Central memory CD4-positive, alpha-beta T cell (primary cell): ENCODE measurements around the gene PRUNE2.
A peak's percentile ranks its signal among the peaks of the same experiment; 100 is the strongest.
"Not testable (repeated sequence)": the region's sequence is repeated elsewhere in the genome, so short reads cannot be mapped to it uniquely, and the experiment has no call there.

Source experiments
- DNase-seq: peaks from one replicate; pipeline ENCODE4 v3.0.0; 2022

PRUNE2 gene

DNA sequence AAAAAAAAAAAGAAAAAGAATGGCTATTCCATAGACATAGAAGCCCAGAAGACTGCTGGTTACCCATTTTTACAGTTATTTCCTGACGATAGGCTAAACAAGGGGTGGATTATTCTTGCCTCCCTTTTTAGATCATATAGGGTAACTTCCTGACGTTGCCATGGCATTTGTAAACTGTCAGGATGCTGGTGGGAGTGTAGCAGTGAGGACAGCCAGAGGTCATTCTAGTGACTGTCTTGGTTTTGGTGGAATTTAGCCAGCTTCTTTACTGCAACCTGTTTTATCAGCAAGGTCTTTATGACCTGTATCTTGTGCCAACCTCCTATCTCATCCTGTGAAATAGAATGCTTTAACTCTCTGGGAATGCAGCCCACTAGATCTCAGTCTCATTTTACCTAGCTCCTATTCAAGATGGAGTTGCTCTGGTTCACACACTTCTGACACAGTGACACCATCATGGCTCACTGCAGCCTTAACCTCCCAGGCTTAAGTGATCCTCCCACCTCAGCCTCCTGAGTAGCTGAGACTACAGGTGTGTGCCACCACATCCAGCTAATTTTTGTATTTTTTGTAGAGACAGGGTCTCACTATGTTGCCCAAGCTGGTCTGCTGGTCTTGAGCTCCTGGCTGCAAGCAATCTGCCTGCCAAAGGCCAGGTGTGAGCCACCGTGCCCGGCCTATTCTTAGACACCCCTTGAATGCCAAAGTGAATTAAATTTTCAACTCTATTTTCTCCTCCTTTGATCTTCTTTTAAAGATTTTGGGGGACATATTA is 311.8 kb downstream of the PRUNE2 start:
- DNase-seq, result not testable (repeated sequence)

DNA sequence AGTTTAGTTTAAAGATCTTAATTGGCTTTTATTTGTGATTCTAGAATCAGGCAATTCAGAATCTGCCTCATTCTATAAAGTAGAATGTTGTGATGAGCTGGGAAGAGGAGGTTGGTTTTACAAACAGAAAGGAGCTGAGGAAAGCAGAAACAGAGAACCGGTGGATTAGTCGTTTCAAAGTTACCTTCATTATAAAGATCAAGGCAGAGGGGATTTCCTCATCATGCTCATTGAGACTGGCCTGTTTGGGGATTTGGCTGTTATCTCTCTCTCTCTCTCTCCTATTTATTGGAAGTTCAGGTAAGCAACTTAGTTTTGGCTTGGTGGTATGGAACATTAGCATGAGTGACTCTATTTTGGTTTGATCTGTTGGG is 313.0 kb downstream of the PRUNE2 start:
- DNase-seq, result no peak

DNA sequence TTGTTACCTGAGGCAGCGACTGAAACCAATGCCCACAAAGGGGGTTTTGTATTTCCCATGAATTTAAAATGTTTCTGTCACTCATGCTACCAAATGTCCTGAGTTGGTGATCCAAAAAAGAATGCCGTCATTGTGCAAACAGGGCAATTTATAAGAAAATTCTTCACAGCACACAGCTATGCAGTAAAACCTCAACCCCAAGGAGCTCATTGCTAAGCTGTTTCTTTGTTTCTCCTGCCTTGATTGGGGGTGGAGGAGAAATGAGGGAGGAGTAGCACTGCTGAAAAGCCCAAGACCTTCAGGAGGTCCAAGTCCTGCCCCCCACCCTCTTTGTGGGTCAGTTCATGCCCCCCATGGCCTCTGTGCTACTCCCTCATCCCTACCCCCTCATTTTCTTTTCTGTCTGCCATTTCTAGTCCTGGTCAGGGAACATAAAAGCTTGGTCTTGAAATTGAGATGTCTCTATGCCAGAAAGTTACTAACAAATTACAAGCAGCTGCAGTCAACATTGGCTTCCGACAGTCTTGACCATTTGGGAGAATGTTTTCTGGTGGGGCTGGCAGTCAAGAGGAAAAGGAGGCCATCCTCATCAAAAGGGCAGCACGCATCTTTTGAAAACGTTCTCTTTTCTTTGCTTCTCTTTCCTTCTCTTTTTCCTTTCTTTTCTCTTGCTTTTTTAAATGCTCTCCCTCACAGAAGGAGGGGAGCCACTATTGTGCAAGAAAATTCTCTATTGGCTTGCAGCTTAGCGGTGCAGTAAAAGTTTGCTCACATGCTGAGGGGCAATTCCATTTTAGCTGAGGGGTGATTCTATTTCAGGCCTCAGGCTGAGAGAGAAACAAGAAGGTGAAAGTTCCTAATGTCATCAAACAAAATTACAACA is 313.6 kb downstream of the PRUNE2 start:
- no peak for DNase-seq

DNA sequence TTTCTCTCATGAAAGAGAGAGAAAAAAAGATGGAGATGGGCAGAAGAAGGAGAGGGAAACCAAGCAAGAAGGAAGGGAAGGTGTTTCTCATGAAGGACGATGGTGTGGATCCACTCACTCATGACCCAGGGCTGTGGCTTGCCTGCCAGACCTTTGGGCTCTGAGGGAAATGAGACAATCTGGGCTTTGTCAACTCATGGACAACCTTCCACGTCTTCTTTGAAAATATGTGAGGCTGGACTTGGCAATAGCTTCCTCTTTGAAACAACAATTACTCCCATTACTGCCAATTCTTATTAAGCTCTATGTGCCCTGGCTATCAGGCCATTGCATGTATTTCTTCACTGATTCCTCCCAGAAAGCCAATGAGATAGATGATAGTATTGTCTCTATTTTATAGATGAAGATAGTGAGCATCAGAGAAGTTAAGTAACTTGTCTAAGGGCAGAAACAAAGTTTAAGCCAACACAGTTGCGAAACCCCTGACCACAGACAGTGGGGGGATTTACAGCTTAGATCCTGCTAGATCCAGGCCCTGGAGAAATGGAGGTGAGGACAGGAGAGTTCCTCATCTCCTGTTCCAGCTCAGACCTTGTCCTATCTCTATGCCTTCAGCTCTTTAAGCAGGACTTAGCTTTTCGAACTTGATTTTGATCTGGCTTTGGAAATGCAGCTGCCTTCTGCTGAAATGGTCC is 314.5 kb downstream of the PRUNE2 start:
- no peak for DNase-seq

DNA sequence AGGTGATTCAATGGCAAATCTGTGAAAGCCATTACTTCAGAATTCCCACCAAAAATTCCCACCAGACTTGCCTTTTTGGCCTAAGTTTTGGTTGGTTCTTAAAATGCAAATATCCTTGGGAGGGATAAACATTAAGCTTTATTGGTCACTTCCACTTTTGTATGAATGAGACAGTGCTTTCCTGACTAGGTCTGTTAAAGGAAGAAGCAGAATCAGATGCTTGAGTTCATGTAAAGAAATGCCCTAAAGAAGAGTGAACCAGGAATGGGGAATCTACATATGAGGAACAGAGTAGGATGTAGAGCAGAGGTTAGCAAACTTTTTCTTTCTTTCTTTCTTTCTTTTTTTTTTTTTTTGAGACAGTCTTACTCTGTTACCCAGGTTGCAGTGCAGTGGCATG is 317.6 kb downstream of the PRUNE2 start:
- DNase-seq, result no peak

DNA sequence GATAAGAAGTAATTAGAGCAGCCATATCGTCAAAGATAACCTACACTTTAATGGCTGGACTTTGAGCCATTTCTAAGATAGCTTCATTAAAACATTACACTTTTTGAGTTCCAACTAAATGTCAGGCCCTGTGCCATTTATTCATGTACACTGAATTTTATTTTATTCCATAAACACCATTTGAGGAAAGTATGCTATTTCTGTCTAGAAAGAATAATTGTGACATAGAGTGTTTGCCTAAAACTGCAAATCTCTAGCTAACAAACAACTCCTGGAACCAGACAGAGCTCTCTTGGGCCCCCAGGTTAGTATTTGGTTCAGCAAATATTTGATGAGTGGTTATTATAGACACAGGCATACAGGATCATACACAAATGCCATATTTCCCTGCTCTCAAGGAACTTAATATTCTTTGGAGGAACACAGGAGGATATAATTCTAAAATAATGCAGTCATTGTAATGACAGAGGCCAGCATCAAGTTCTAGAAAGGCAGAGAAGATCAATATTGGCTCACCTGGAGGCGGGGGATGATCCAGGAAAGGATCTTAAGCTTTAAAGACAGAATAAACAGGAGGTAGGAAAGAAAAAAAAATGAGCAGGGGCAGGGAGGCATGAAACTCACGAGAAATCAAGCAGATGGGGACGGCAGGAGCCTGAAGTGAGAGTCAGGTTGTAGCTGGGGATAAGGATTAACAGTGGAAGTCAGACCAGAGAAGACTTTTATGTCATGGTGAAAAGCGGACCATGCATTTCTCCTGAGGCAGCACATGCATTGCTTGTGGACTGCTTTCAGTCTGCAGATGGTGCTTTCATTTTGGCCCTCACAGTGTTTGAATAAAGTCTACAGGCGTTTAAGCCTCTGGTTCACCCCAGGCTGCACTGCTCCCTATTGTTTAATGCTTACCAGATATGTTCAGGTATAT is 319.3 kb downstream of the PRUNE2 start:
- DNase-seq, result no peak

DNA sequence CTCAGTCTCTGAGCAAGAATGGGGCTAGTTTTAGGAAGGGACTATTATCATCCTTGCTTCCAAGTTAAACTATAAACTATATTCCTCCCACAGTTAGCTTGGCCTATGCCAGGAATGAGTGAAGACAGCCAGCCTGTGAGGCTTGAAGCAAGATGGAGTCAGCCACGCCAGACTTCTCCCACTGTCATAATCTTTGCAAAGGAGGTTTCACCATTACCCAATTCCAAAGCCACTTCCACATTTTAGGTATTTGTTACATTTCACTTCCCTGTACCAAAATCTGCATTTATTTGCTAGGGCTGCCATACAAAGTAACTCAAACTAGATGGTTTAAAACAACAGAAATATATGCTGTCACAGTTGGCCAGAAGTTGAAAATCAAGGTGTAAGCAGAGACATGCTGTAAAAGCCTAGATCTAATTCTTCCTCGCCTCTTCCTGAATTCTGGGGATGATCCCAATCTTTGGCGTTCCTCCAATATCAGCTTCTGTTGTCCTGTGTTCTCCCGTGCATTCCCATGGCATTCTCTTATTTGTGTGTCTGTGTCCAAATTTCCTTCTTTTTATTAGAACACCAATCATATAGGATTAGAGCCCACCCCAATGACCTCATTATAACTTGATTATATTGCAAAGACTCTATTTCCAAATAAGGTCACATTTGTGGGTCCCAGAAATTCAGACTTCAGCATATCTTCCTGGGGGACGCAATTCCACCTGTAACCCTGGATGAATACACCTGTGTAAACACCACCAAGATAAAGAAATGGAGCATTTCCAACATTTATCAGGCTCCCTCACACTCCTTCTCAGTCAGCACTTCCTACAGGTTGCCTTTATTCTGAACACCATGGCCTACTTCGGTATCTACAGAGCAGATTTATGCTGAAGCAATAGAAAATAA is 320.2 kb downstream of the PRUNE2 start:
- DNase-seq, result no peak

DNA sequence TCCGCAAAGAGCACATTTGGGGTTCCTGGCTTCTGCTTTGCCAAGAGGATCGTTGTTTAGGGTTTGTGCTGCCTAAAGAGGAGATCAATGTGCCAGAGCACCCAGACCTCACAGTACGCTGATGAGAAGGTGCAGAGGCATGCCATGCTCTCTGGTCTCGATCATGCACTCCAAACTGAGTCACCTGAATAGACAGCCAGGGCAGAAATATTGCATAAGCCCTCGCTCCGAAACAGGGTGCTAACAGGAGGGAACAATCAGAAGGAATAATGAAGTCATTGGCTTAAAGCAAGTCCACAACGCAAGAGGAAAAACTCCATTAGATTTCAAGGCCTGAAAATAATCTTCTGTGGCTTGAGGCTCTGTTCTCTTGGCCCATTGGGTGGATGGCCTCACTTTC is 322.7 kb downstream of the PRUNE2 start:
- no peak for DNase-seq

DNA sequence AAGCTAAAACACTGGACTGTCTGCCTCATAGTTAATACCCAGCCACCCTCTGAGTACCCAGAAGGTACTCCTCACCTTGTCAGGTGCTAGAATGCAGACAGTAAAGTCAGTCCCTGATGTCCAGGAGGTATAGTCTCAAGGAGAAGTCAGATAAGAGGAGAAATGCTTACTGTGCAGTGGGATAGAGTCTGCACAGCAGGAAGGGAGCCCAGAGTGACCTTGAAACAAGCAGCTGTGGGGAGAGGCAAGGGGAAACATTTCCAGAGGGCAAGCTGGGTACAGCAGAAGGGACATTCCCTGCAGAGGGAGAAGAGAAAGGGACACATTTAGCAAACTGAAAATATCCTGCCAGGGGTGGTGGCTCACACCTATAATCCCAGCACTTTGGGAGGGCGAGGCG is 324.2 kb downstream of the PRUNE2 start:
- DNase-seq, result no peak

DNA sequence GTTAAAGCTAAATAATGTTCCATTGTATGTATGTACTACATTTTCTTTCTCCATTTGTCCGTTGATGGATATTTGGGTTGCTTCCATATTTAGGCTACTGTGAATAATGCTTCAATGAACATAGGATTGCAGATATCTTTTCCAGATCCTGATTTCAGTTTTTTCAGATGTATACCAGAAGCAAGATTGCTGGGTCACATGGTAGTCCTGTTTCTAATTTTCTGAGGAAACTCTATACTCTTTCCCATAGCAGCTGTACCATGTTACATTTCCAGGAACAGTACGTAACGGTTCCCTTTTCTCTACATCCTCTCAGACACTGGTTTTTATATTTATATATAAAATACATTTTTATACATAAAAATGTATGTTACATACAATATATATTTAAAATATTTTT is 325.1 kb downstream of the PRUNE2 start:
- no peak for DNase-seq

DNA sequence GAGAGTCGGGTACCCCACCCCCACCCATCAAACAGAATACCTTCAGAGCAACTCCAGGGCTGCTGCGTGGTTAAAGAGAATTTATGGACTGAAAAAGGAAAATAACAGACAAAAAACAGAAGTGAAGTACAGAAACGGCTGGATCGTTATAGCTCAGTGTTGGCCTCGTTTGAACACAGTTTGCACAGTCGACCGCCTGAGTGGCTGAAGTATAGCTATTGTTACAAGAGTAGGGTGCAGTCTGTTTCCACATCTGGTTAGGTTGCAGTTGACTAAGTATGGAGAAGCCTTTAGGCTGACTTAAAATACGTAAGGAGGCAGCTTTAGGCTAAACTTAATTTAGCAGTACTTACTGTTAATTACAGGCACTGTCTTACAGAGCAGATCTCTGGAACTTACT is 325.7 kb downstream of the PRUNE2 start:
- no peak for DNase-seq

DNA sequence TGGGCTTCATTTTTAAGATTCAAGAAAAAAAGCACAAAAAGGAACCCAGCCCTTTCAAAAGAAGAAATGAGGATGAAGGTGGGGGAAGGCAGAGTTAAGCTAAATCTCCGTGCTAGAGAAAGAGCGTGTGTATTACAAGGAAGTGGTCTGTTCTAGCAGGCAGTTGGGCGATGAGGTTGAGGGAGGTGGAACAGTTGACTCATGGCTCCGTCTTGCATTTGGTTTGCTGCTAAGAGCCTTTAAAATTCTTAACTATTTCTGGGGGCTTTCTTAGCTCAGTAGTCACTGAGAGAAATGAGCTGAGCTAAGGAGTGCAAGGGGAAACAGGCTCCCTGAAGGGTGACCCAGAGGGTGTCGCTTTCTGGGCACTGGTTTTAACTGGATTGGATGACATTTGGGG is 329.6 kb downstream of the PRUNE2 start:
- DNase-seq, result peak; percentile 18

DNA sequence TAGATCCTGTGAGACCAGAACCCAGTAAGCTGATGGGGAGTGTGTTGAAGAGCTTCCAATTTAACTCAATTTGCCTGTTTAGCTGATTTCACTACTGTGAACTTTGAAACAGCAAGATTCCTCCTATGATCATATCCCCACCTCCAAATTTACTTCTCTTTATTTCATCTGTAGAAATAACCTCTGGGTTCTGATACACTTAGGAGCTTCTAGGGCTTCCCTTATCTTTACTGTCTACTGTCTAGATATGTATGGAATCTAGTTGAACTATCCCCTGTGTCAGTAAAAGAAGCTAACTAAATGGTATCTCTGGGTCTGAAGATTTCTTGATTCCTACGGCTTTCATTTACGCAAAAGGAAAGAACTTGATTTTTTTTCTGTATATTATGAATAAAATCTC is 330.2 kb downstream of the PRUNE2 start:
- DNase-seq, result no peak

DNA sequence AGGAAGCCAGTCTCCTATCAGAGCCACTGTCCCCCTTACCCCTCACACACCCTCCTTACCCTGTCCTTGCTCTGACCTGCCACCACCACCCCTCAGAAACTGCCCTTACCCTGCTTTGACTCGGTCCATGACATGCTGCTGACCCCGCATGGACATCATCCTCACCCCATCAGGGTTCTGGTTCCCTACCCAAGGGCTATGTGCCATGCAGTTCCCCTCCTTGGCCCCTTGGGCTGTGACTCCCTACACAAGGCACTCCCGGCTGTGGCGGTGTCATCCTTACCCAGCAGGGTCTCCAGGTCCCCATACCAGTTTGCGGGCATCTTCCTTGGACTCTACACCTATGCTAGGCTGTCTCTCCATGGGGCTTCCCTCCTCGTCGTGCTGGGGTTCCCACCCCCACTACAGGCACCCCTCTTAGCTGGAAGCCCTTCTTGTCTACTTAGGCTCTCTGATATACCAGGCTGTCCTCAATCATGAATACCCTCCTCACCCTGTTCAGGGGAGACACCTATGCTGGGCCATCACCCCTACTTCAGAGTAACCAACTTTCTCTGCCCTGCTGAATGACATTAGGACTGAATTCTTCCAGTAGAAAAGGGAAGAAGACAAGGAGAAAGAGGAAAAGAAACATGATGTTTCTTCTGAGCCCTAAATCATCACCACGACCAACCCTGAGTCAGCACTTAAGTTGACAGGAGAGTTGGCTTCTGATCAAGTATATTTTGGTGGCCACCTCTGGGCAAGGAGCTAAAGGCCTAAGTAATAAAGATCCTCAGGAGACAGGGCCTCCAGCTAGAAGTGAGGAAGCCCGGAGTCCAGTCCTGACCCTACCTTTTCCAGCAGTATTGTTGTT is 331.8 kb downstream of the PRUNE2 start:
- no peak for DNase-seq

DNA sequence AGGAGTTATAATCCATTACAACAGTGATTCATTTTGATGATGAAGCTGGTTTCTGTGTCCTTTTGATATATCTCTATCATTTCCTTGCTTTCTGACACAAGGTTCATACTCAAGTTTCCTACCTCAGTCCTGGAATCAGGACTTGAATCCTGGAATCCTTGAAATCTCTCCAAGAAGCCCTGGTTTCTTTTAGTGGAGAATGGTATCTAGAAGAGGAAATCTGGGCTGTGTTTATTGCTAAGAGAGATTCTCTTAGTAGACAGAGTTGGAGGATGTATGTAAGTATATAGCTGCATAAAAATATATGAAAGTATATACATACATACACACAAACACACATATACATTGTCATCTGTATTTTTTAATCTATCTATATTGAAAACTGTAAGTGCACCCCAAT is 332.5 kb downstream of the PRUNE2 start:
- no peak for DNase-seq

DNA sequence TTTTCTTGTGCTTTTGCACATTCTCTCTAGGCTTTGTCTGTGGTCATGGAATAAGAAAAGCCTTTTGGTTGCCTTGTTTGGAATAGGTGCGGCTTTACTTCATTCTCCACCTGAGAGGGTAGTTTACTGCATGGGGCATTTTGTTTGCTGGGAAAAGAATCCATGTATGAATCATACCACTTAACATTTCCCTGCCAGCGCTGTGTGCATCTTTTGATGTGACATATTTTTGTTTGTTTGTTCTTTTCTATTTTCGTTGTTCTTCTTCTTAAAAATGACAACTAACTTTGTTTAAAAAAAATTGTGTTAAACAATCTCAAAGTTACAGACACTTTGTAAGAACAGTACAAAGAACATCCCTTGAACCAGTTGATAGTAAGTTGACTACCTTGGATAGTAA is 333.8 kb downstream of the PRUNE2 start:
- no peak for DNase-seq

DNA sequence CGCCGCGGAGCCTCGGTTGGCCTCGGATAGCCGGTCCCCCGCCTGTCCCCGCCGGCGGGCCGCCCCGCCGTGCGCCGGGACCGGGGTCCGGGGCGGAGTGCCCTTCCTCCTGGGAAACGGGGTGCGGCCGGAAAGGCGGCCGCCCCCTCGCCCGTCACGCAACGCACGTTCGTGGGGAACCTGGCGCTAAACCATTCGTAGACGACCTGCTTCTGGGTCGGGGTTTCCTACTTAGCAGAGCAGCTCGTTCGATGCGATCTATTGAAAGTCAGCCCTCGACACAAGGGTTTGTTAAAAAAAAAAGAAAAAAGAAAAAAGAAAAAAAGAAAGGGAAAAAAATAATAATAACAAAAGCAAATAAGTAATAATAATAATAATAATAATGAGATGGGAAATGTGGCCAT is 334.2 kb downstream of the PRUNE2 start:
- no peak for DNase-seq

DNA sequence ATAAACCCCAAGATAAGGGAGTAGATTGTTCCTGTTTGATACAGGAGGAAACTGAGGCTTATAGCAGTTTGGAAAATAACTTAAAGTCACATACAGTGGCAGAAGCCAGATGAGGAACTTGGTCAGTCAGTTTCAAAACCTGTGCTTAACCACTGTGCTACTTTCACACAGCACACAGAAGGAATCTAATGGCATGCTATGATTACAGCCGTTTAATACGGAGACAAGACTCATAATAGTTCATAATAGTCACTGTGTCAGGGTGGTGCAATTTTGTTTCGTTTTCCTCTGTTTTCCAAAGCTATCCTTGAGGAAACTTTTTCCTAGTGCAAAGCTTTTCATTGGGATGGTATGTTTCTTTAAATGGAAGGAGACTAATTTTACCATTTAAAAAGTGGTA is 334.6 kb downstream of the PRUNE2 start:
- no peak for DNase-seq

DNA sequence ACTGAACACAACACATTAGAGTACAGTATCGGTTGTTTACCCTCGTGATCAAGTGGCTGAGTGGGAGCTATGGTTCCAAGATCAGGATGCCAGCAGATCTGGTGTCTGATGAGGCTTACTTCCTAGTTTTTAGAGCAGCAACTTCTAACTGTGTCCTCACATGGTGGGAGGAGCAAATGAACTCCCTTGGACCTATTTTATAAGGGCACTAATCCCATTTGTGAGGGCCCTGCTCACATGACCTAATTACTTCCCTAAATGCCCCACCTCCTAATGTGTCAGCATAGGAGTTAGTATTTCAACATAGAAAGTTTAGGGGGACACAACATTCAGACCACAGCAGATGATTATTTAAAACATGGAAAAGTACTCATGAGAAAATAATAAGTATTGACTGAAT is 335.1 kb downstream of the PRUNE2 start:
- DNase-seq, result no peak

DNA sequence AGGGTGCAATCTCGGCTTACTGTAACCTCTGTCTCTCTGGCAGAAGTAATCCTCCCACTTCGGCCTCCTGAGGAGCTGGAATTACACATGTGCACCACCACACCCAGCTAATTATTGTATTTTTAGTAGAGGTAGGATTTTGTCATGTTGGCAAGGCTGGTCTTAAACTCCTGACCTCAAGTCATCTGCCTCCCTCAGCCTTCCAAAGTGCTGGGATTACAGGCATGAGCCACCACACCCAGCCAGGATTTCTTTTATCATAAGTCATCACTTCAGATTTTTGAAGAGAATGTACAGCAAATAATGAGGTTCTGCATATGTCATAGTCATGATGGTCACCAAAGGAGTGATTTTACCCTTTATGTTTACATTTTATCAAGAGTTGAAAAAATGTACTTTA is 338.8 kb downstream of the PRUNE2 start:
- DNase-seq, result no peak
